HG03064 (cell line): Measurements from ENCODE around the gene HERPUD2.

Experiments
- ATAC-seq: cut with Tn5 transposase; IDR thresholded peaks from one replicate; pipeline ENCODE4 v1.9.1; 2021; ENCODE audit warnings: low read depth; ENCODE audit not compliant: unreplicated experiment

HERPUD2 gene

DNA sequence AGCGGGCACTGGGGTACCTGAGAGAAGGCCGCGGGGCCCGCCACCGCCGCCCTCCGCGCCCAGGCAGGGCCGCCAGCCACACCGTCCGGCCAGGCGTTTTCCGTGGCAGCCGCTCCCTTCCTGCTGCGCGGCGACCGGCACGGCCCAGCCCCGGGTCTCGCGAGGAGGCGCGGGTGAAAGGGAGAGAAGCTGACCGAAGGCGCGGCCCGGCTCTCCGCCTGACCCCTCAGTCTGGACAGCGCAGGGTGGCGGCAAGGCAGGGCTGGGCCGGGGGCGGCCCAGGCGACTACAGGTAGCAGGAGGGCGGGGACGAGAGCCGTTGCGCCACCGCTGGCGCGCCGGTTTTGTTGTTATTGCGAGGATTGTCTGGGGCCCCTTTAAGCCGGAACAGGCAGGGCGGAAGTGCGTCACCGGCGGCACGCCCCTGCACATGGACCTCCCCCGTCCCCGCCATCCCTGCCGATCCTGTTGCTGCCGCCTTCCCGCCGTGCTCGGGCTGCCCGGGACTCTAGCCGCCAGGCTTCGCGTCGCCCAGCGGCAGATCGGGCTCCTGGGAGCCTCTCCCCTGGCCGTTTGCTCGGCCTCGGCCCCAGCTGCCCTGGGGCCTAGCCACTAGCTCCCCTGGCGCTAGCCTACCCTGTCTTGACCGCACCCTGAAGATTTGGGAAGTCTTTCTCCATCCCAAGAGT, at the start of gene HERPUD2:
TSS of gene HERPUD2 (minus strand) at position 352 of the 689 bp plus-strand sequence. CDS start 805 bp downstream, outside the sequence.
- ATAC-seq = peak; percentile 87

DNA sequence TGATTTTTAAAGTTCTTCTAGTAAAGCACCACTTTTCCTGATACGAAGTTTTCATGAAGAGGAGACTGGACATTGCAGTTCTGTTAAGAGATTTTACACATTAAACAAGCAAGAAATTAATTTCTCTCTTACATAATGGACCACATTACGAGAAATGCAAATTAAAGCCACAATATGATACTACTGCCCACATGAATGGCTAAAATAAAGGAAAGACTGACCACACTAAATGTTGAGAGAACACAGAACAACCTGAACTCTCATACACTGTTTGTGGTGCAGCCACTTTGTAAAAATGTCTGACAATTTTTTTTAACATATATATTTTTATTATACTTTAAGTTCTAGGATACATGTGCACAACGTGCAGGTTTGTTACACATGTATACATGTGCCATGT, 44.0 kb upstream of the HERPUD2 start:
- ATAC-seq = no peak

DNA sequence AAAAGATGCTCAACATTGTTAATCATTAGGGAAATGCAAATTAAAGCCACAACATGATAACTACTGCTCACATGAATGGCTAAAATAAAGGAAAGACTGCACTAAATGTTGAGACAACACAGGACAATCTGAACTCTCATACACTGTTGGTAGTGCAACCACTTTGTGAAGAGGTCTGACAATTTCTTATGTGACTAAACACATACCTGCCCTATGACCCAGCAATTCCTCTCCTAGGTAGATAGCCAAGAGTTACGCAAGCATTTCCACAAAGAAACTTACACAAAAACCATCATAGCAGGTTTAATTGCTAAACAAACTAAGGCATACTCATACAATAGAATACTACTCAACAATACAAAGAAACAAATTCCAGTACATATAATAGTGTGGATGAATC, 41.8 kb upstream of the HERPUD2 start:
- no peak for ATAC-seq

DNA sequence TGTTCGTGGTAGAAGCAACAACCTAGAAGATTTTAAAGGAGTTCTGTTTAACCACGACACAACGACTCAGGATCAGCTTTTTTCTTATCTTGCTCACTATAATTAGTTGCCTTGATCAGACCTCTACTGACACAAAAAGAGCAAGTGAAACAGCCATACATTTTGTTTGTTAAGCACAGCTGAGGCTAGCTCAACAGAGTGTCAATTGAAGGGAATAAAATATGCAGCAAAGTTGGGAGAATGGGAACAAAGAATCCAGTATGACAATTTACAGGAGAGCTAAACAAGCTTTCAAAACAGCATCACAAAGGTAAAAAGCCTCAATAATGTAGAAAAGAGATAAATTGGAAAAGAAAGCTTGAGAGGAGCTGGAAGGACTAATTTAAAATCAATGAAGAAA, 40.5 kb upstream of the HERPUD2 start:
- ATAC-seq = no peak

- no peak for ATAC-seq
These were observed 39.1 kb upstream of the HERPUD2 start for GRCh38 chr7:35734001-35734483.

- no peak for ATAC-seq
These were observed 36.4 kb upstream of the HERPUD2 start for GRCh38 chr7:35731349-35731748.

DNA sequence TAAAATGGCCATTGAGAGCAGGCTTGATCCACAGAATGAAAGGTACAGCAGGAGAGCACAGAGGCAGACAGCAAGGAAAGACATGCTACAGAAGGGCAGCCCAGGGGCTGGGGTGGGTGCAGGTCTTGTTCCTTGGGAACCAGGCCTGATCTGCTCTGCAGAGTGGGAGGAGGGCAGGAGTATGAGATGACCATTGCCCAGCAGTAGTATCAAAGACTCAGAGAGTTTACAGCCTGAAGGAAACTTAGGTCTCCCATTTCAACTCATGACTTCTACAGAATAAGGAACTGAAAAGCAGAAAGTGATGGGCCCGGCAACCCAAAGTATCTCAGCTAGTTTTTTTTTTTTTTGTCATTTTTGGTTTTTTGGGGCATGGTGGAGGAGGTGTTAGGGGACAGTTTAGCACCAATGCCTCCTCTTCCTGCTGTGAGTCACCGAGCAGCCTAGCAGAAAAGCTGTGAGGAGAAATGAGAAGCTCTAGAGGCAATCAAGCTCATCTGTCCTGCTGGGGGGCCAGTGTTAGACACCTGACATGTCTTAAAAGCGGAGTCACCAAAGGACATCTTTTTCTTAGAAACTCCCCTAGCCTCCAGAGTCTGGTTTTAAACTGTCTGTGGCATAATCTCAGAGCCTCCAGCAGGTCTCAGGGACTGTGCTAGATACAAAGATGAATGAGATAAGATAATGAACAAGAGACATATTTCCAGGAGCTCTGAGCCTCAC, 34.3 kb upstream of the HERPUD2 start:
- peak; percentile 49 for ATAC-seq

DNA sequence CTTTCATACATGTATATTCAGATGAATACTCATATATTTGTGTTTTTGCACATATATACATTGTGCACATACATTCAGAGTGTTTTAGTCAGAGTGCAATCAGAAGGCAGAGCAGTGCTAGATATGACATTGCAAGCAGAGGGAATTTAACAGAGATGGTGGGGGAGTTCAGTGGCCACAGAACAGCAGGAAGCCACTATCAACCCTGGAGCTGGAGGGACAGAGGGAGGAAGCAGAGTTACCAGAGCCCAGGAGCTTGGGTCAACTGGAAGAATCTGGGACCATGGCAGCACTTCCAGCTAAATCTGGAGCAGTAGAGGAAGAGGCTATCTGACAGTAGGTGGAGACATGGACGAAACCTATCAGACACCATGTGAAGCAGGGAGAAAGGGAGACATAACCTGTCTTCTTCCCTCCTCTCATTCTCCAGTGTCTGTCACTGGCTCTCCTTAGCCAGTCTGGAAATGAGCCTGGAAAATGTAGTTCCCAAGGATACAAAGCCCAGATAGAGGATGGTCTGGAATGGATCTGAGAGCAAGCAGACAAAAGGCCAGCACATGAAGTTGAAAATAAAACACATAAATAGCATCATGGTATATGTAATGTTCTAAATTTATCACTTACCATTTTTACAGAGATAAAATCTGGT, 33.6 kb upstream of the HERPUD2 start:
- no peak for ATAC-seq

- ATAC-seq = peak; percentile 10
These were observed 32.6 kb upstream of the HERPUD2 start for GRCh38 chr7:35727571-35727970.

DNA sequence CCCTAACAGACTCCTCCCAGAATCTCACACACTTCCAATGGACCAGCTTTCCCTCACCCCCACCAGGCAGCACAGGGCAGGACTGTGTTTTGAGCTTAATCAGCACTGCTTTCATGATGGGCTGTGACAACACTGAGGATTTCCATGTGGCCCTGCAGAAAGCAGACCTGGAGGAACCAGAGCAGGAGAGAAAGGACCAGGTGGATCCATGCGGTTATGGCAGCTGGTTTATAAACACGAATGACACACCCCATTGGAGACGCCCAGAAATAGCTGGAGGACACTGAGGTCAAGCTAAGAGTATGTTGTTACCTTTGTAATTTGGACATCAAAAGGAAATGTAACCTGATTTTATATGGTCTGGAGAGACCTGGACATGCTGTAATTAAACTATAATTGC, 31.7 kb upstream of the HERPUD2 start:
- no peak for ATAC-seq

DNA sequence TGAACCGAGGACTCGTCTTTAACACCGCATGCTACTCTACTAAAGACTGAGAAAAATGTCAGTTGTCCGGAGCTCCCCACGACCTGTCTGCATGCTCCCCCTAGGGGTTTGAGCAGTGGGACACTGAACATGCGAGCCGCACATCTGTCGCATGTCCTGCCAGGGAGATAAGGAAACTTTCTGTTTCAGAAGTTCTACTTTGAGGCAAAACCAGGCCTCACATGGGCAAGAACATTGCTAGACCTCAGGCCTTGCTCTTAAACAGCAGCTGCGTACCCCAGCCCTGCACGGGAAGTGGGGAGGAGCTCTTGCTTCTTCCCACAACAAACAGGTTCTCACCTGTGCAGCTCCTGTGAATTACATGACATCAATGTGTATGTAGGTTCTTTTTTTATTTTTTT, 30.3 kb upstream of the HERPUD2 start:
- ATAC-seq = peak; percentile 49

- no peak for ATAC-seq
These were observed 28.1 kb upstream of the HERPUD2 start for GRCh38 chr7:35723011-35723410.

GRCh38 chr7:35722054-35722849, 27.3 kb upstream of the HERPUD2 start:
- no peak for ATAC-seq

- ATAC-seq = no peak
These were observed 26.4 kb upstream of the HERPUD2 start for GRCh38 chr7:35721288-35721687.

DNA sequence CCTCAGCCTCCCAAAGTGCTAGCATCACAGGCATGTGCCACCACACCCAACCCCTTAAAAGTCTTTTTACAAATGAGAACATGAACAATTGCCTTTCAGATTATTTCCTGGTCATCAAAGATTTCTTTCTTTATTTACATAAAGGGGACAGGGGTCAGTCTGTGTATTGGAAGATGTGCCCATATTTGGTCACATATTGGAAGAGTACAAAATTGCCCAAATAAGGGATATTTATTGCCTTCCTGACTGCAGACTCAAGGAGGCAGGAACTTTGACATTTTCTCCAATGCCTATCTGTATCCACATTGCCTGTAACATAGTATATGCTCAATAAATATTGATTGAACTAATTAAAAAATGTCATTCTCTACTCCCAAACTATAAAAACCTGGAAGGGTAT, 25.9 kb upstream of the HERPUD2 start:
- no peak for ATAC-seq

DNA sequence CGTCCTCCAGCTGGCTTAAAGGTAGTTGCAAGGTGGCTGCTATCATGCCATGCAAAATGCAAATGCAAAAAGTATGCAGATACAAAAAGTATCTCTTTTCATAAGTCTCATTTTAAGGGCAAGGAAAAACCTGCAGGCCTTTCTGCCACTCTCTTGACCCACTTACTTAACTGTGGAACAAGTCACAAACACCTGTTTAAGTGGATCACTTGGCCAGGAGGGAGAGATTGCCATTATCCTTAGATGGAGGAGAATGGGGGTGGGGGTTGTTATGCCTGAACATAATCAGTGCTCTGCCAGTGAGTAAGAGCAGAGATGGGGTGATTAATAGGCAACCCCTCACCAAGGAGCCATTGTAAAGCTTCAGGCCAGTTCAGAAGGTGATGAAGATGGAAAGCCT, 25.1 kb upstream of the HERPUD2 start:
- no peak for ATAC-seq

GRCh38 chr7:35718047-35718446, 23.1 kb upstream of the HERPUD2 start:
- no peak for ATAC-seq

DNA sequence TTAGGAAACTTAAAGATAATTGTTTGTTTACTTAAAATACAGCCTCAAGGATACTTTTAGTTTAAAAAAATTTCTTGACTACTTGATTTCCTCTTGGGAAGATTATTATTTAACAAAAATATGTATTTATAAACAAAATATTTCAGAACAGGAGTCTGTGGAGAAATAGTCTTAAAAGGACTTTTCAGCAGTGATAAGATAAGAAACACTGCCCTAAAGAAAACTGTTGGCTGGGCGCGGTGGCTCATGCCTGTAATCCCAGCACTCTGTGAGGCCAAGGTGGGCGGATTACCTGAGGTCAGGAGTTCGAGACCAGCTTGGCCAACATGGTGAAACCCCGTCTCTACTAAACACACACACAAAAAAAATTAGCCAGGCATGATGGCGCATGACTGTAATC, 22.6 kb upstream of the HERPUD2 start:
- ATAC-seq = no peak

GRCh38 chr7:35717013-35717412, 22.1 kb upstream of the HERPUD2 start:
- no peak for ATAC-seq

DNA sequence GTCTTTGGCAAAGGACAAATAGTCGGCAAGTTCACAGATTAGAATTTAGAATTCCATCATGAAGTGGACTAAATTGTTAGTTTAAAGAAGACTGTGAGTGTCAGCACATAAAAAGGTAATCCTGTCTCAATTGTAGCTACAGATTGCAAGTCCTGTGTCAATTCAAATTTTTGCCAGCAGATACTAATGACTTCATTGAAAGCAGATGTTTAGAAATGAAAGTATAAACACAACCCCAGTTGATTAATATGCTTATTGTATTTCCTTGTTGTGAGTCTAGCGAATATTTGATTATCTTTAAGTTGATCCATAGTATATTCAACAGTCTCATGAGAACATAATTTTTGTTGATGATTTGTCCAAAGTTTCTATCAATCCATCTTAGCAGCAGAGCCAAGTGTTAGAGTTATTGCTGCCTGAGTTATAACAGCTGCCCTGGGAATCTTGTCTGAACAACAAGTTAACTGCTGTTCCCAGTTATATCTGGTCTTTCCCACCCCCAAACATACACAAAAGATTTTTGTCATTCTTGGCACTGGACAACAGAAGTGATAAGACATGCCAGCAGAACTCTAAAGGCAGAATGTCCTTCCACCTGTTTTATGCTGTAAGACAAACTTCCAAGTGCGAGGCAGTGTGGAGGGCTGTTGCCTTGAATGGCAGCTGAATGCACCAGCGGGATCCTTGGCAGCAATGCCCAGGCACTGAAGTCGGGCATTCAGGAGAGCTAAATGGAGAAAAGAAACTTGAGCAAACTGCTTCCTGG, 21.3 kb upstream of the HERPUD2 start:
- ATAC-seq = no peak
